Dendritic cell treated with granulocyte-macrophage colony-stimulating factor and Interleukin-4, amounts not matched to agents 40 ng/mL and 50 ng/mL, for 4 days (primary cell): Measurements from ENCODE around the gene MAL.
"Not testable (repeated sequence)": the region's sequence is repeated elsewhere in the genome, so short reads cannot be mapped to it uniquely, and the experiment has no call there.

ENCODE experiments used
- H3K27ac Mint-ChIP-seq: one replicate; pipeline ENCODE4 v1.8.0; 2022; ENCODE audit warnings: mild to moderate bottlenecking, mixed read lengths
- H3K27me3 Mint-ChIP-seq: one replicate; pipeline ENCODE4 v1.8.0; 2022; ENCODE audit warnings: mild to moderate bottlenecking, mixed read lengths
- H3K36me3 Mint-ChIP-seq: one replicate; pipeline ENCODE4 v1.8.0; 2022; ENCODE audit warnings: low read depth, mixed read lengths
- H3K4me1 Mint-ChIP-seq: one replicate; pipeline ENCODE4 v1.8.0; 2022; ENCODE audit warnings: low read depth, mixed read lengths
- H3K4me3 Mint-ChIP-seq: one replicate; pipeline ENCODE4 v1.8.0; 2022; ENCODE audit warnings: mild to moderate bottlenecking, moderate library complexity, mixed read lengths
- H3K9me3 Mint-ChIP-seq: one replicate; pipeline ENCODE4 v1.8.0; 2022; ENCODE audit warnings: mixed read lengths
- intact Hi-C: fragments of 100-400 bp; cut with micrococcal nuclease; formaldehyde crosslinking; loops from one replicate; pipeline ENCODE4 v1.15.0; 2022

The MAL gene

GRCh38 chr2:95074663-95075439 lies 49.3 kb downstream of the MAL start:
- peaks cover 11% of the 10 kb centered on the region for H3K4me1 Mint-ChIP-seq
- intact Hi-C loops = no loop called here

GRCh38 chr2:95075440-95076132 lies 50.1 kb downstream of the MAL start:
- no peaks in the 10 kb centered on the region for H3K36me3 Mint-ChIP-seq
- no peak overlapping the region for H3K27ac Mint-ChIP-seq
- intact Hi-C loops = loop anchor here (2.0 kb wide), 1 partner anchor 39 kb away; no protein-coding TSS in a partner anchor
- no peaks in the 10 kb centered on the region for H3K9me3 Mint-ChIP-seq
- peaks cover 11% of the 10 kb centered on the region for H3K4me1 Mint-ChIP-seq
- no peak overlapping the region for H3K4me3 Mint-ChIP-seq
- H3K27me3 Mint-ChIP-seq = peaks cover 32% of the 10 kb centered on the region

More at GRCh38 chr2:95074663-95075439, 49.3 kb downstream of the MAL start:
- Mint-ChIP-seq H3K27ac (no peak overlapping the region), H3K4me3 (no peak overlapping the region), H3K27me3 (peaks cover 32% of the 10 kb centered on the region), H3K36me3 (no peaks in the 10 kb centered on the region), H3K9me3 (no peaks in the 10 kb centered on the region)

GRCh38 chr2:95076705-95077529 lies 51.4 kb downstream of the MAL start:
- intact Hi-C loops = loop anchor here (2.0 kb wide), 1 partner anchor 38 kb away; no protein-coding TSS in a partner anchor
- no peak overlapping the region for H3K27ac Mint-ChIP-seq
- peak overlapping the region; percentile 65 for H3K4me3 Mint-ChIP-seq
- H3K9me3 Mint-ChIP-seq = no peaks in the 10 kb centered on the region
- peaks cover 11% of the 10 kb centered on the region for H3K4me1 Mint-ChIP-seq
- H3K27me3 Mint-ChIP-seq = peaks cover 32% of the 10 kb centered on the region
- H3K36me3 Mint-ChIP-seq = no peaks in the 10 kb centered on the region

- intact Hi-C loops = loop anchor here (2.0 kb wide), 1 partner anchor 37 kb away; no protein-coding TSS in a partner anchor
These were observed 52.0 kb downstream of the MAL start for GRCh38 chr2:95077530-95077825.

GRCh38 chr2:95077861-95078603 lies 52.5 kb downstream of the MAL start:
- Mint-ChIP-seq H3K4me3 (no peak overlapping the region), H3K27me3 (peaks cover 32% of the 10 kb centered on the region), H3K36me3 (no peaks in the 10 kb centered on the region), H3K27ac (no peak overlapping the region), H3K9me3 (no peaks in the 10 kb centered on the region), H3K4me1 (peaks cover 11% of the 10 kb centered on the region)
- intact Hi-C loops = loop anchor here (2.0 kb wide), 1 partner anchor 37 kb away; no protein-coding TSS in a partner anchor

More at GRCh38 chr2:95077530-95077825, 52.0 kb downstream of the MAL start:
- Mint-ChIP-seq H3K4me1 (peaks cover 11% of the 10 kb centered on the region), H3K27ac (no peak overlapping the region), H3K9me3 (no peaks in the 10 kb centered on the region), H3K27me3 (peaks cover 32% of the 10 kb centered on the region), H3K4me3 (no peak overlapping the region), H3K36me3 (no peaks in the 10 kb centered on the region)

- Mint-ChIP-seq H3K27me3 (peaks cover 32% of the 10 kb centered on the region), H3K4me1 (peaks cover 11% of the 10 kb centered on the region), H3K27ac (no peak overlapping the region), H3K36me3 (no peaks in the 10 kb centered on the region), H3K4me3 (no peak overlapping the region), H3K9me3 (no peaks in the 10 kb centered on the region)
- intact Hi-C loops = no loop called here
These were observed 53.7 kb downstream of the MAL start for GRCh38 chr2:95079199-95079683.

GRCh38 chr2:95082477-95082876 lies 57.0 kb downstream of the MAL start:
- no peaks in the 10 kb centered on the region for H3K4me1 Mint-ChIP-seq
- peaks cover 11% of the 10 kb centered on the region for H3K27me3 Mint-ChIP-seq
- intact Hi-C loops = no loop called here
- no peak overlapping the region for H3K27ac Mint-ChIP-seq
- no peaks in the 10 kb centered on the region for H3K9me3 Mint-ChIP-seq
- H3K36me3 Mint-ChIP-seq = peaks cover 24% of the 10 kb centered on the region
- no peak overlapping the region for H3K4me3 Mint-ChIP-seq

- Mint-ChIP-seq H3K4me3 (no peak overlapping the region), H3K27ac (no peak overlapping the region), H3K27me3 (no peaks in the 10 kb centered on the region), H3K36me3 (peaks cover 60% of the 10 kb centered on the region), H3K9me3 (no peaks in the 10 kb centered on the region), H3K4me1 (no peaks in the 10 kb centered on the region)
- intact Hi-C loops = no loop called here
These were observed 60.5 kb downstream of the MAL start for GRCh38 chr2:95086017-95086416.

GRCh38 chr2:95087379-95087778 lies 61.9 kb downstream of the MAL start:
- Mint-ChIP-seq H3K4me3 (no peak overlapping the region), H3K36me3 (peaks cover 73% of the 10 kb centered on the region), H3K27me3 (no peaks in the 10 kb centered on the region), H3K9me3 (no peaks in the 10 kb centered on the region), H3K4me1 (no peaks in the 10 kb centered on the region), H3K27ac (no peak overlapping the region)
- intact Hi-C loops = no loop called here

- intact Hi-C loops = no loop called here
- Mint-ChIP-seq H3K9me3 (no peaks in the 10 kb centered on the region), H3K4me1 (peaks cover 14% of the 10 kb centered on the region), H3K27me3 (no peaks in the 10 kb centered on the region), H3K27ac (no peak overlapping the region), H3K4me3 (no peak overlapping the region), H3K36me3 (peaks cover 100% of the 10 kb centered on the region)
These were observed 66.5 kb downstream of the MAL start for GRCh38 chr2:95091885-95092555.

- Mint-ChIP-seq H3K36me3 (peaks cover 96% of the 10 kb centered on the region), H3K4me1 (peaks cover 14% of the 10 kb centered on the region)
- H3K9me3 Mint-ChIP-seq, H3K27me3 Mint-ChIP-seq, H3K27ac Mint-ChIP-seq, H3K4me3 Mint-ChIP-seq, intact Hi-C loops: not testable (repeated sequence)
These were observed 72.8 kb downstream of the MAL start for GRCh38 chr2:95098273-95098672.

GRCh38 chr2:95099910-95100309 lies 74.4 kb downstream of the MAL start:
- no peaks in the 10 kb centered on the region for H3K9me3 Mint-ChIP-seq
- intact Hi-C loops = no loop called here
- peaks cover 14% of the 10 kb centered on the region for H3K4me1 Mint-ChIP-seq
- no peak overlapping the region for H3K4me3 Mint-ChIP-seq
- no peak overlapping the region for H3K27ac Mint-ChIP-seq
- peaks cover 91% of the 10 kb centered on the region for H3K36me3 Mint-ChIP-seq
- H3K27me3 Mint-ChIP-seq = no peaks in the 10 kb centered on the region
